Measurements from ENCODE around the gene PTH1R. TPM values are rescaled to one million over a fixed set of nuclear protein-coding genes. Genes with fewer than 3 reads are reported as not detected.

PTH1R gene
- total RNA-seq, 1 experiment from 2014 or later = not detected

GRCh38 chr3:46851364-46852333, 25.9 kb upstream of the PTH1R start:
- Histone ChIP-seq H3K27ac (ENCODE audit: low read length) (no peak overlapping the region), H3K36me3 (ENCODE audit: control insufficient read depth, insufficient read depth, low read length) (no peaks in the 10 kb centered on the region), H3K9me3 (ENCODE audit: control insufficient read depth, insufficient read depth, low read depth, low read length) (no peaks in the 10 kb centered on the region), H3K4me3 (ENCODE audit: low read depth in 2 of 2, low read length in 2 of 2) (no peak overlapping the region), H3K4me1 (ENCODE audit: control insufficient read depth, insufficient read depth, low read length) (no peaks in the 10 kb centered on the region), H3K27me3 (ENCODE audit: control insufficient read depth, insufficient read depth, low read length) (no peaks in the 10 kb centered on the region)
- no peak for ATAC-seq
- POLR2A ChIA-PET = no interaction called here
- intact Hi-C loops (cut with micrococcal nuclease; ENCODE audit: unreplicated experiment) = no loop called here
- CTCF ChIA-PET = no interaction called here
- TF ChIP-seq POLR2AphosphoS5 (IDR thresholded peaks at IDR 0.05; ENCODE audit: low read depth, low read length) (no peak), REST (IDR thresholded peaks at IDR 0.05; ENCODE audit: insufficient read depth in 1 of 2, low read depth in 2 of 2, low read length in 1 of 2) (no peak), TCF7L2 (IDR thresholded peaks at IDR 0.05; ENCODE audit: low read depth, low read length) (no peak), SIN3A (IDR thresholded peaks at IDR 0.05; ENCODE audit: borderline replicate concordance, insufficient read depth, low read depth, low read length) (no peak), CTCF (IDR thresholded peaks at IDR 0.05) (no peak)
- BruUV-seq (replicated peaks) = no TSS peak
- no peak for DNase-seq (ENCODE audit: low read depth, low spot score)
- in situ Hi-C loops (cut with HindIII; ENCODE audit: low pct_unique_long_range_greater_than_20kb, low sequenced_read_pairs) = no loop called here

- H3K27me3 ChIP-seq (ENCODE audit: control insufficient read depth, insufficient read depth, low read length) = no peaks in the 10 kb centered on the region
- ChIA-PET CTCF (no interaction called here), POLR2A (no interaction called here)
- H3K27ac ChIP-seq (ENCODE audit: low read length) = no peak overlapping the region
- BruUV-seq (replicated peaks) = no TSS peak
- no peaks in the 10 kb centered on the region for H3K4me1 ChIP-seq (ENCODE audit: control insufficient read depth, insufficient read depth, low read length)
- H3K36me3 ChIP-seq (ENCODE audit: control insufficient read depth, insufficient read depth, low read length) = no peaks in the 10 kb centered on the region
- intact Hi-C loops (cut with micrococcal nuclease; ENCODE audit: unreplicated experiment) (no loop called here), in situ Hi-C loops (cut with HindIII; ENCODE audit: low pct_unique_long_range_greater_than_20kb, low sequenced_read_pairs) (no loop called here)
- H3K4me3 ChIP-seq (ENCODE audit: low read depth in 2 of 2, low read length in 2 of 2) = no peak overlapping the region
- TF ChIP-seq SIN3A (IDR thresholded peaks at IDR 0.05; ENCODE audit: borderline replicate concordance, insufficient read depth, low read depth, low read length) = no peak
- TF ChIP-seq REST (IDR thresholded peaks at IDR 0.05; ENCODE audit: insufficient read depth in 1 of 2, low read depth in 2 of 2, low read length in 1 of 2) = no peak
- no peak for TF ChIP-seq CTCF (IDR thresholded peaks at IDR 0.05)
- no peak for TF ChIP-seq TCF7L2 (IDR thresholded peaks at IDR 0.05; ENCODE audit: low read depth, low read length)
- DNase-seq (ENCODE audit: low read depth, low spot score) (no peak), ATAC-seq (no peak)
- H3K9me3 ChIP-seq (ENCODE audit: control insufficient read depth, insufficient read depth, low read depth, low read length) = no peaks in the 10 kb centered on the region
Observed at GRCh38 chr3:46852334-46852720, 25.2 kb upstream of the PTH1R start.

Data from Panc1 (cell line).